GM18861 (cell line): ENCODE results near the gene DCX.

ENCODE experiments used
- ATAC-seq: cut with Tn5 transposase; IDR thresholded peaks from one replicate; pipeline ENCODE4 v1.9.1; 2021; ENCODE audit not compliant: unreplicated experiment

Gene DCX

DNA sequence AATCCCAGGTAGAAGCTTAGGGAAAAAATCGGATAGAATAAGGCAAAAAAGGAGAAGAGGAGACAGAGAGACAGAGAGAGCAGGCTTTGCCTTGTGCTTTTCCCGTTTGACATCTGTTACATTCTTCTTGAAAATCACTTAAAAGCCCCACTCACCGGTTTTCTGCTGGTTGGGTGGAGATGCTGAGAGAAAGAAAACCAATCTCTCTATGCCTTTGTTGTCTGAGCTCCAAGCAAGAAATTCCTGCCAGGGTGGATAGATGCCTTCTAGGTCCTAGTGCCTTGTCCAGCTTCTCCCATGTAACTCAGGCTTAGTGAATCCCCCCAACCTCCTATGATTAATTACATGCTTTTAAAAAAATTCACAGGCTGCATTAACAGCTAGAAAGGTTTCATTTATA, at the start of gene DCX:
DCX (minus strand) TSS at position 210 of the 400 bp plus-strand sequence. CDS start 1,794 bp downstream, outside the sequence.
- no peak for ATAC-seq

GRCh38 chrX:111460607-111461006, 48.6 kb upstream of the DCX start:
- no peak for ATAC-seq

DNA sequence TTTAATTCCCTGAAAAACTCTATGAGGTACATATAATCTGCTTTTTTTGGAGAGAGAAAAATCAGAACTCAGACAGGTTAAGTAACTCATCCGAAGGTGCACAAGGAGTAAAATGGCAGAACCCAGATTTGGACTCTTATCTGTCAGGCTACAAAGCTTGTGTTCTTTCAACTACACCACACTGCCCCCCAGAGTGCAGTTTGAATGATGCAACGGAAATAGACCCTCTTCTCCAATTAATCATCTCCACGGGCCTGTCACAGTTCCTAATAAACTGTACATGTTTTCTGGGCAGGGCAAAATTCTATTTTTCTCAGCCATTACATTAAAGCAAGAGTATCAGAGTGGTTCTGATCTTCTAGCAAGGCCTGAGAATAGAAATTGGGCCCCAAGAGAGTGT, 35.3 kb upstream of the DCX start:
- no peak for ATAC-seq

DNA sequence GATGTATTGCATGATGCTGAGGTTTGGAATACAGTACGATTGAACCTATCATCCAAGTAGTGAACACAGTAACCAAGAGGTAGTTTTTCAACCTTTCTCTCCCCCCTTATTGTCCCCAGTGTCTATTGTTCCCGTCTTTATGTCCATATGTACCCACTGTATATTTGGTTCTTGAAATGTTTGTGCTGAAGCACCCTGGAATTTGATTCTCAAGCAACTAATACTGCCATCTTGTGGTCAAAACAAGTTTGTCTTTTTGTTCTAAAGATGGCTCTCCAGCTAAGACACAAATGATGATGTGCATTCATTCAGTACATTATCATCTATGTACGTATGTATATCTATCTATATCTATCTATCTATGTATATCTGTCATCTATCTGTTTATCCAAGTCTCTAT, 33.5 kb upstream of the DCX start:
- peak; percentile 62 for ATAC-seq

- ATAC-seq, result no peak
Measured at GRCh38 chrX:111444881-111445280, 32.9 kb upstream of the DCX start.

GRCh38 chrX:111443946-111444345, 32.0 kb upstream of the DCX start:
- ATAC-seq, result no peak

- ATAC-seq, result no peak
Measured at GRCh38 chrX:111442791-111443190, 30.8 kb upstream of the DCX start.

DNA sequence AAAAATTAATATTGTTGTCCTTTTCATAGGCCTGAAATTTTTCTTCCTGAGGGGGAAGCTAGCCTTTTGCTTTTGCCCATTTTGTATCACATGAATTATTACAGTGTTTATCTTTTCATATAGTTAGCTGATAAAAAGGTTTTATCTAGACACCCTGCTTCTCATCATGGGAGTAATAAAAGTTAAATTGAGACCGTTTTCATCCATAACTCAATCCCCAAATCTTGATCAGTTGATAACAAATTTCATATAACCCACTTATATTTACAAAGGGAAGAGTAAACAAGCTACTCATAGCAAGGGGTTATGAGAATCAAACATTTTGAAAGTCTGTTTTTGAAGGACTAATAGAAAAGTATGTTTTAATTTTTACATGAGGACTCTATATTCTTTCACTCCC, 23.5 kb upstream of the DCX start:
- ATAC-seq, result no peak

- no peak for ATAC-seq
Measured at GRCh38 chrX:111431001-111431400, 19.0 kb upstream of the DCX start.

DNA sequence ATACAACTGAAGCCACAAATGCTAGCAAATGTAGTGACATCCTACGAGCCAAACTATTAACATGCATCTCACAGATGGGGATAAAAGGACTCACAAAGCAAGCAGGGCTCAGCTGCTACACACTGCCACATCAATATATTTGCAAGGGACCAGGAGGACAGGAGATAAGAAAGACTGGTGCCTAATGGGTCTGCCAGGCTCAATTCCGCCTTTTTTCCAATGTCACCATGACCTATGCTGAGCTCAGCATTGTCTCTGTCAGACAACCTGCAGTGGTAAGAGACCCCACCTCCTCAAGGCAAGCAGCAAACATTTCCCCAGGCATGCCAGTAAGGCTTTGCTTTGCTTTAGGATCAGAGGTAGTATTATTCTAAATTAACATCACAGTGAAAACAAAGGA, 435 bp downstream of the DCX start:
- no peak for ATAC-seq

DNA sequence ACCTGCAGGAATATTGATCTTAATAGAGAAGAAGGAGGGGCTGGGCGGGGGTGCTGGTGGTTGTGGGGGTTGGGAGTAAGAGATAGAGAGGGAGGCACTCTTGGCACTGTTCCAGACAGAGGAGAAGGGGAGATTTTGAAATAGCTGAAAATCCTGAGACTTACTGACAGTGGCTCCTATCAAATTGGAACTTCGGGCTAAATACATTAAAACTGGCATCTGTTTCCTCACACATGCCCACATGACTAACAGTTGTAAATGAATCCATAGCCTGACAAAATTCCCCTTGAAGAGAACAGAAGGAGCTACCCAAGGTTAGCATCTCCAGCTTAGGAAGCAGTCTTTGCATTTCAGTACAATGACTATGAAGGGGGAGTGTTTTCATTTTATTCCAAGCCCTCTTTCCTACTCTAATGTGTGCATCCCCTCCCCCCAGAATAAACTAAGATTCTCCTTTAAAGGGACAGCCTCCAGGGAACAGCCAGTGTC, 1.4 kb downstream of the DCX start:
- no peak for ATAC-seq

- ATAC-seq, result no peak
Measured at GRCh38 chrX:111409326-111409725, 2.7 kb downstream of the DCX start.

DNA sequence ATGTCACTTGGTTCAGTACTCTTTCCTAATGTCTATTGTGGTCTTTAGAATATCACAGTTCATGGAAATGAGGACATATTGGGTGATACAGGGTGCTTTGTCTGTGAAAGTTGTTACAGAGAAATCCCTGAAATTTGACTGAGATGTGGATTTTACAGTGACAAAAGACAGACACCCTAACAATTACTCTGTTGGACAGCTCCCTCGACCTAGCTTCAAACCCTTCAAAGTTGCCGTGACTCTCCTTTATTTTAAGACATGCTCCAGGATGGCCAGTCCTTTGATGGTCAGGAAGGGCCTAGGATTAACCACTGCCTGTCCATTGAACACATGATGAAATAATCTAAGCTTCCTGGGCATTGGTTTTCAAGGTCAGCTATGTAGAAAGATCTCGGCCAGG, 4.0 kb downstream of the DCX start:
- ATAC-seq, result no peak

DNA sequence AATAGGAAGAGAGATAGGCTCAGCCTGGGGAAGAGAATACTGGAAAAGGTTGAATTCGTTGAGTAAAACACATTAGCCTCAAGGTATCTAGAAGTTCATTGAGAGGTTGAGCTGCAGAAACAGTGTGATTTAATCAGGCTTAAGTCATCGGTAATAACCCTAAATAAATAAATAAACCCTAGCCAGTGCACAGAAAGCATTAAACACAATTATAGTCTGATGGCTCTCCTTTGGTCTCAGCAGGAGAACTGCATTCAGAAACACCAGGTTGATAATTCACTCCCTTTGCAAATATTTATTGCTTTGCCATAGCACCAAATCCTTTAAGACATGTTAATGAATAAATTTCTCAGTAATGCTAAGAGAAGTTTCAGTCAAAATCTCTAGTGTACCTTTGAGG, 9.6 kb downstream of the DCX start:
- ATAC-seq, result no peak

DNA sequence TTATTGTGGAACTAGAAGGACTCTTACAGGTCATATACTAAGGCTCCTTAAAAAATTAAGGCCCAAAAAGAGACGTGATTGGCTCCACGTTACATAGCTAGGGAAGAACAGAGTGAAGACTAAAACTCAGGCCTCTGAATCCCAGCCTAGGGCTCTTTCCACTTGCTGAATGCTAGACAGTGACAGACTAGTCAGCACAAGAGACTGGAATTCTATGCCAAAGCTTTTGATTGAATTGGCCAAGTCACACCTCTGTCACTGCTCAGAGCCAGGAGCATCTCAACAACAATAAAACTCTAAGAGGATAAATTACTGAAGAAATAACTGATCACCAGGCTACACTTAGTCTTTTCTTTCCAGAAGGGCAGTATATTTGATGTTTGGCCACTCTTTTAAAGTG, 16.8 kb downstream of the DCX start:
- ATAC-seq, result no peak

DNA sequence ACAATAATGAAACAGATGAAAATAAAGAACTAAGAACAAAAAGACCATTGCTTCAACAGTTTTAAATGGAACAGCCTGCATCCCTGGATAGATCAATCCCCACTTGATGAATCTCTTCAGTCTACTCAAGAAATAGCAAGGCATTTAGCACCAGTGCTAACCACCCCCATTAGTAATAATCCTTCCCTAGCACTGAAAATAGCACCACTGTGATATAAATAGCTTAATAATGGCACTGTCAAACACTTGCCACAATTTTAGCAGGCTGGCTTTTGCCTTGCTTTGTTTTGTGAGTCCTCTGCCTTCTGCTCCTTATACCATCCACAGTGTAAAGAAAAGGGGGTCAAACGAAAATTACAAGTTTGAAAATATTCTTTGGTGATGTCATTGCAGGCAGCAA, 17.4 kb downstream of the DCX start:
- ATAC-seq, result no peak

- ATAC-seq, result no peak
Measured at GRCh38 chrX:111387470-111388070, 24.4 kb downstream of the DCX start.

DNA sequence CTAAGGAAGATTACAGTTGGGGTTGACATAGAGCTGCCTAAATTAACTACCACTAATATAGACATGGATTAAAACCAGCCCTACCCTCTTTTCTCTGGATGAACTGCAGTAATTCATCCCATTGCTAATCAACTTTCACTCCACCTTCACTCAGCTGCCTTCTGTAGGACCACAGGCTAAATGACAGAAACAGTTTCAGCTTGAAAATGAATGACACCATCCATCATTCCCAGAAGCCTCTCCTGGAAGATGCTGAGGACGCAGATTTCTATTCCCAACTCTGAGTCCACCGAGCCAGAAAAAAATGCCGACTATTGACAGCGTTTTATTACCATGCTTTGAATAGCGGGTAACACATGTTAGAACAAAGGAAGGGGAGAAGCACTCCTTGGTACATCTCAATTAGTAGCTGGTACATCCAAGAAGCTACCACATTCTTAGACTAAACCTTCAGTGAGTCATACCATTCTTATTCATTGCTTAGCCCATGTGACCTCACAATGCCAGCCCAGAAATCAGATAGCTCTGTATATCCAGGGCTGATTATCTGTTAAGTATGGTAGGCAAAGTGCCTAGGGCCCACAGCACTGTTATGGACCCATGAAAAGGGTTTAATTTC, 25.3 kb downstream of the DCX start:
- ATAC-seq, result no peak

DNA sequence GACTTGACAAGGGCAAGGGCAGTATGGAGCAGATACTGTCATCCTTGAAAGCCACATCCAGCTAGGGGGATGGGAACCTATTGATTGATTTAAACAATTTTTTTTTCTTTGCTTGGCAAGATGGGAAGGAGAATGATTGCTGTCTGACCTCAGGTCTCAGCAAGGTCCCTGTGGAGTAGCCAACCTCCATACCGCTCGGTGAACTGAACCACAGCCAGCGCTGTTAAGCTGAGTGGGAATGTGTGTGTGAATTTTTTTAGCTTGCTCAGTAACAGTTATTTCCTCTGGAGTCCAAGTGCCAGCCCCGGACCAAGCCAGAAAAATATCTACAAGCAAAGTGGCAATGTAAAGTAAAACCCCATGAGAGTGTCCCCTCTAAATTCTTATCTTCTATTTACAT, 25.9 kb downstream of the DCX start:
- ATAC-seq, result no peak

DNA sequence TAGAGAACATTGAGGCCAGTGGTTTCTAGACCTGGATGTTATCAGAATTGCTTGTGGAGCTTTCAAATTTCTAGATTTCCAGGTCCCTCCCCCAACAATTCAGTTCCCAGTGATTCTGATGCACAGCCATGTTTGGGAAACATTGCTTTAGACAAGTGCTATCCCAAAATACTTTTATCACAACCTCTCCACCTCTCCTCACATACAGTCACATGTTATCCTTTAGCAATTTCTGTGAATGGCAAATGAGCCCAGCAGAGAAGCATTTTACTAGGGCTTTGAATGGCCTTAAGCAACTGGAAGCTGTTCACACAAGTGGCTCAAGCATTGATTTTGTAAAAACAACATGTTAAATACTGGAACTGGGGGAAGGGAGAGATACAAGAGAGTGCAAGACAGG, 29.7 kb downstream of the DCX start:
- ATAC-seq, result no peak

DNA sequence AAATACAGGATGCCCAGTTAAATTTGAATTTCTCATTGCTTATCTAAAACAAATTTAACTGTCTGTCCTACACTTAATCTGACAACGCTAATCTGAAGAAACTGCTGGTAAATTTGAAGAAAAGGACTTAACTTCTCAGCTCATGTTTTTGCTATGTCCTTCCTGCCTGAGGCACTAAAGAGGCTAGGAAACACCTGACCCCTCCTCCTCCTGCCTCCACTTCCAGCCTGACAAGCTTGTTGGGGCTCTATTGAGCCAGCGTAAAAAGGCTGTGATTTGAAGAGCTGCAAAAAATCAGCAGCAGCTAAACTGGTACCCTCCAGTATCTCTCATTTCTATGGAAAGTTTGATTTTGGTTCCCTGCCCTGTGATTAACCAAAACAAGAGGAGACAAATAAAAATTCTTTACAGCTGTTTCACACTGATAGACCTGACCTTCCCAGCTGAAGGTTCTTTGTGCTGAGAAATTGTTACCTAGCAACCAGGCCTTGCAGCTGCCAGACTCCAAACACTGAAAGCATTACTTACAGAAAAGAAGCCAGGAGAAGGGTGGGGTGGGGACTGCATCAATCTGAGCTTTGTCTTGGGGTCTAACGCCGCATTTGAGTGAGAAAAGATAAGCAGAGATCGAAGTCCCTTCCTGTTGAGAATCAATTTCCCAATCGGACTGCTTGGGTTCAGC, 35.0 kb downstream of the DCX start:
- ATAC-seq, result no peak

- ATAC-seq, result no peak
Measured at GRCh38 chrX:111376486-111376885, 35.5 kb downstream of the DCX start.
